IMR-90 (cell line): ENCODE data around the gene MTMR11.
"Not testable (repeated sequence)": the region's sequence is repeated elsewhere in the genome, so short reads cannot be mapped to it uniquely, and the experiment has no call there.

Experiments used
- ELK1 ChIP-seq: fragments of 150-350 bp; IDR thresholded peaks from 2 replicates; pipeline ENCODE4 v1.6.1; 2016; ENCODE audit warnings: low read depth, mild to moderate bottlenecking, low read length, moderate library complexity, borderline replicate concordance
- RAD21 ChIP-seq: IDR thresholded peaks from 2 replicates; pipeline ENCODE4 v1.6.1; 2012; ENCODE audit warnings: low read length, improper control_type of control experiment
- TF ChIP-seq, protein P1 (sequence below): conservative IDR thresholded peaks from 2 replicates; pipeline ENCODE4 v1.5.1; 2012; ENCODE audit warnings: mild to moderate bottlenecking, low read depth, low read length, improper control_type of control experiment

DNA sequence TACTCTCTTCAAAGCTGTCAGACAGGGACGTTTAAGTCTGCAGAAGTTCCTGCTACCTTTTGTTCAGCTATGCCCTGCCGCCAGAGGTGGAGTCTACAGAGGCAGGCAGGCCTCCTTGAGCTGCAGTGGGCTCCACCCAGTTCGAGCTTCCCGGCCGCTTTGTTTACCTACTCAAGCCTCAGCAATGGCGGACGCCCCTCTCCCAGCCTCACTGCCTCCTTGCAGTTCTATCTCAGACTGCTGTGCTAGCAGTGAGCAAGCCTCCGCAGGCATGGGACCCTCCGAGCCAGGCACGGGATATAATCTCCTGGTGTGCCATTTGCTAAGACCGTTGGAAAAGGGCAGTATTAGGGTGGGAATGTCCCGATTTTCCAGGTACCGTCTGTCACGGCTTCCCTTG, 20.9 kb upstream of the MTMR11 start:
- TF ChIP-seq RAD21, ELK1: not testable (repeated sequence)
- TF ChIP-seq, protein P1, sequence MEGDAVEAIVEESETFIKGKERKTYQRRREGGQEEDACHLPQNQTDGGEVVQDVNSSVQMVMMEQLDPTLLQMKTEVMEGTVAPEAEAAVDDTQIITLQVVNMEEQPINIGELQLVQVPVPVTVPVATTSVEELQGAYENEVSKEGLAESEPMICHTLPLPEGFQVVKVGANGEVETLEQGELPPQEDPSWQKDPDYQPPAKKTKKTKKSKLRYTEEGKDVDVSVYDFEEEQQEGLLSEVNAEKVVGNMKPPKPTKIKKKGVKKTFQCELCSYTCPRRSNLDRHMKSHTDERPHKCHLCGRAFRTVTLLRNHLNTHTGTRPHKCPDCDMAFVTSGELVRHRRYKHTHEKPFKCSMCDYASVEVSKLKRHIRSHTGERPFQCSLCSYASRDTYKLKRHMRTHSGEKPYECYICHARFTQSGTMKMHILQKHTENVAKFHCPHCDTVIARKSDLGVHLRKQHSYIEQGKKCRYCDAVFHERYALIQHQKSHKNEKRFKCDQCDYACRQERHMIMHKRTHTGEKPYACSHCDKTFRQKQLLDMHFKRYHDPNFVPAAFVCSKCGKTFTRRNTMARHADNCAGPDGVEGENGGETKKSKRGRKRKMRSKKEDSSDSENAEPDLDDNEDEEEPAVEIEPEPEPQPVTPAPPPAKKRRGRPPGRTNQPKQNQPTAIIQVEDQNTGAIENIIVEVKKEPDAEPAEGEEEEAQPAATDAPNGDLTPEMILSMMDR: not testable (repeated sequence)
